ENCODE results near the gene UVRAG.
"Not testable (repeated sequence)": the region's sequence is repeated elsewhere in the genome, so short reads cannot be mapped to it uniquely, and the experiment has no call there.

The UVRAG gene

GRCh38 chr11:75925785-75926164, 110.8 kb downstream of the UVRAG start:
- Histone ChIP-seq H3K4me3 (replicated peaks; ENCODE audit: low read depth, low read length) (no peak overlapping the region), H3K27me3 (replicated peaks; ENCODE audit: control insufficient read depth, insufficient read depth, low read length) (no peaks in the 10 kb centered on the region), H3K36me3 (ENCODE audit: control insufficient read depth, insufficient read depth, low read length) (no peaks in the 10 kb centered on the region)
- TF ChIP-seq, protein P1, sequence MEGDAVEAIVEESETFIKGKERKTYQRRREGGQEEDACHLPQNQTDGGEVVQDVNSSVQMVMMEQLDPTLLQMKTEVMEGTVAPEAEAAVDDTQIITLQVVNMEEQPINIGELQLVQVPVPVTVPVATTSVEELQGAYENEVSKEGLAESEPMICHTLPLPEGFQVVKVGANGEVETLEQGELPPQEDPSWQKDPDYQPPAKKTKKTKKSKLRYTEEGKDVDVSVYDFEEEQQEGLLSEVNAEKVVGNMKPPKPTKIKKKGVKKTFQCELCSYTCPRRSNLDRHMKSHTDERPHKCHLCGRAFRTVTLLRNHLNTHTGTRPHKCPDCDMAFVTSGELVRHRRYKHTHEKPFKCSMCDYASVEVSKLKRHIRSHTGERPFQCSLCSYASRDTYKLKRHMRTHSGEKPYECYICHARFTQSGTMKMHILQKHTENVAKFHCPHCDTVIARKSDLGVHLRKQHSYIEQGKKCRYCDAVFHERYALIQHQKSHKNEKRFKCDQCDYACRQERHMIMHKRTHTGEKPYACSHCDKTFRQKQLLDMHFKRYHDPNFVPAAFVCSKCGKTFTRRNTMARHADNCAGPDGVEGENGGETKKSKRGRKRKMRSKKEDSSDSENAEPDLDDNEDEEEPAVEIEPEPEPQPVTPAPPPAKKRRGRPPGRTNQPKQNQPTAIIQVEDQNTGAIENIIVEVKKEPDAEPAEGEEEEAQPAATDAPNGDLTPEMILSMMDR (IDR thresholded peaks at IDR 0.05; ENCODE audit: insufficient read depth, low read length, poor library complexity, severe bottlenecking), result no peak
- no peak for DNase-seq (ENCODE audit: extremely low read depth, insufficient read length)

- TF ChIP-seq, protein P1 (IDR thresholded peaks at IDR 0.05; ENCODE audit: insufficient read depth, low read length, poor library complexity, severe bottlenecking), result no peak
- Histone ChIP-seq H3K36me3 (ENCODE audit: control insufficient read depth, insufficient read depth, low read length) (no peaks in the 10 kb centered on the region), H3K27me3 (replicated peaks; ENCODE audit: control insufficient read depth, insufficient read depth, low read length) (no peaks in the 10 kb centered on the region), H3K4me3 (replicated peaks; ENCODE audit: low read depth, low read length) (no peak overlapping the region)
- DNase-seq (ENCODE audit: extremely low read depth, insufficient read length), result no peak
Measured at GRCh38 chr11:75929706-75930105, 114.7 kb downstream of the UVRAG start.

DNA sequence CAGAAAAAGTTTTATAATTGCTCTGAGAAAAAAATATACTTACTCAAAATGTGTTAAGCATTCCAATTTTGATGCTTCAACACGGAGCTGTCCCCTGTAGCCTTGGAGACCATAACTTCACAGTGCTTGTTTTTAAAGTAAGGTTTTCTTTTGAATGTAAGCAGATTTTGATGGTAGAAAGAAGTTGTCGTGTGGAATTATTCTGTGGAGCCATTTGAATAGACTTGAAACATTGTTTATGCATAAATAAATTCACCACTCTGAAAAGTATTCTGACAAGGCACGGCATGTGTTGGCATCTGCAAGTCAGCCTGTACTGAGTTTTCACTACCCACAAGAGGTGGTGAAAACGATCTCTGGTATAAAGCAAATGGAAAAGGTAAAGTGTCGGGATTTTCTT, 115.5 kb downstream of the UVRAG start:
- no peak for DNase-seq (ENCODE audit: extremely low read depth, insufficient read length)
- TF ChIP-seq, protein P1 (IDR thresholded peaks at IDR 0.05; ENCODE audit: insufficient read depth, low read length, poor library complexity, severe bottlenecking), result no peak
- H3K27me3 ChIP-seq (replicated peaks; ENCODE audit: control insufficient read depth, insufficient read depth, low read length), result no peaks in the 10 kb centered on the region
- no peak overlapping the region for H3K4me3 ChIP-seq (replicated peaks; ENCODE audit: low read depth, low read length)
- no peaks in the 10 kb centered on the region for H3K36me3 ChIP-seq (ENCODE audit: control insufficient read depth, insufficient read depth, low read length)

DNA sequence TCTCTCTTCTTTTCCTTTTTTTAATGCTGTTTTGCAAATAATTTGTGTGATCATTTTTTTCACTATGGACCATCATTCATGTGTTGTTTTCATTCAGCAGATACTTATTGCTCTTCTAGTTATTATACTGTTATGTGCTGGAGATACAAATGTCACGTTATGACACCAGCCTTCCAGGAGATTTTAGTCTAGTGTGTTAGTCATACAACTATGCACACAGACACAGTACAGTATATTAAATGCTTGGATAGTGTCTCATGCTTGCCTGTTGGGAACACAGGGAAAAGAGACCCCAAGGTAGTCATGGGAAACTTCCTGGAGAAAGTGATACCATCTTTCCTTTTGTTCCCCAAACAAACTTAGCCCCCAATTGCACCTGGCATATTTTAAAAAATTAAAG, 116.1 kb downstream of the UVRAG start:
- Histone ChIP-seq H3K27me3 (replicated peaks; ENCODE audit: control insufficient read depth, insufficient read depth, low read length) (no peaks in the 10 kb centered on the region), H3K4me3 (replicated peaks; ENCODE audit: low read depth, low read length) (no peak overlapping the region), H3K36me3 (ENCODE audit: control insufficient read depth, insufficient read depth, low read length) (no peaks in the 10 kb centered on the region)
- DNase-seq (ENCODE audit: extremely low read depth, insufficient read length), result no peak
- TF ChIP-seq, protein P1 (IDR thresholded peaks at IDR 0.05; ENCODE audit: insufficient read depth, low read length, poor library complexity, severe bottlenecking), result no peak

DNA sequence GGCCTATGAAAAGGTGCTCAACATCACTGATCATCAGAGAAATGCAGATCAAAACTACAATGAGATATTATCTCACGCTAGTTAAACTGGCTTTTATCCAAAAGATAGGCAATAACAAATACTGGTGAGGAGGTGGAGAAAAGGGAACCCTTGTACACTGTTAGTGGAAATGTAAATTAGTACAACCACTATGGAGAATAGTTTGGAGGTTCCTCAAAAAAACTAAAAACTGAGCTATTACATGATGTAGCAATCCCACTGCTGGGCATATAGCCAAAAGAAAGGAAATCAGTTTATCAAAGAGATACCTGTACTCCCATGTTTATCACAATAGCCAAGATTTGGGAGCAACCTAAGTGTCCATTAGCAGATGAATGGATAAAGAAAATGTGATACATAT, 118.7 kb downstream of the UVRAG start:
- H3K36me3 ChIP-seq (ENCODE audit: control insufficient read depth, insufficient read depth, low read length); H3K27me3 ChIP-seq (replicated peaks; ENCODE audit: control insufficient read depth, insufficient read depth, low read length); H3K4me3 ChIP-seq (replicated peaks; ENCODE audit: low read depth, low read length); DNase-seq (ENCODE audit: extremely low read depth, insufficient read length): not testable (repeated sequence)

GRCh38 chr11:75934851-75935250, 119.8 kb downstream of the UVRAG start:
- no peaks in the 10 kb centered on the region for H3K36me3 ChIP-seq (ENCODE audit: control insufficient read depth, insufficient read depth, low read length)
- H3K27me3 ChIP-seq (replicated peaks; ENCODE audit: control insufficient read depth, insufficient read depth, low read length), result no peaks in the 10 kb centered on the region
- H3K4me3 ChIP-seq (replicated peaks; ENCODE audit: low read depth, low read length), result no peak overlapping the region
- TF ChIP-seq, protein P1 (IDR thresholded peaks at IDR 0.05; ENCODE audit: insufficient read depth, low read length, poor library complexity, severe bottlenecking), result no peak
- no peak for DNase-seq (ENCODE audit: extremely low read depth, insufficient read length)
